Panc1 (cell line): ENCODE measurements around the gene CGREF1.

Experiments
- CTCF ChIP-seq: fragments of 450-650 bp; IDR thresholded peaks from 2 replicates; pipeline ENCODE4 v1.5.1; 2017; ENCODE audit warnings: mild to moderate bottlenecking
- POLR2AphosphoS5 ChIP-seq: IDR thresholded peaks from 2 replicates; pipeline ENCODE4 v1.6.1; 2012; ENCODE audit warnings: mild to moderate bottlenecking, low read depth, low read length, moderate library complexity
- TCF7L2 ChIP-seq: IDR thresholded peaks from 2 replicates; pipeline ENCODE4 v1.6.1; 2011; ENCODE audit warnings: mild to moderate bottlenecking, low read depth, low read length, inconsistent platforms

- TF ChIP-seq CTCF (no peak), POLR2AphosphoS5 (no peak), TCF7L2 (no peak)
These were observed 53.8 kb downstream of the CGREF1 start for GRCh38 chr2:27065128-27065527.
